Stomach (tissue), 4 donors: ENCODE results near the gene NRG3.

Experiments used
- CTCF ChIP-seq, 7 experiments: fragments of 450-650 bp in 4 of 7; fragments of 200-600 bp in 3 of 7; sonication (generic) in 3 of 7; IDR thresholded peaks; one replicate each; pipeline ENCODE4 v1.5.1; 2016 to 2019; ENCODE audit warnings: antibody characterized with exemption in 7 of 7, control low read depth in 2 of 7, mild to moderate bottlenecking in 1 of 7
- EP300 ChIP-seq: sonication (generic); formaldehyde crosslinking; IDR thresholded peaks from one replicate; pipeline ENCODE4 v1.6.1; 2017; ENCODE audit warnings: antibody characterized with exemption
- POLR2A ChIP-seq, 4 donors: fragments of 450-650 bp; IDR thresholded peaks; one replicate each; pipeline ENCODE4 v1.6.1; 2016; ENCODE audit warnings: antibody characterized with exemption in 4 of 4, control low read depth in 2 of 4, mild to moderate bottlenecking in 1 of 4, moderate library complexity in 1 of 4
- POLR2AphosphoS5 ChIP-seq, 3 donors: sonication (generic); formaldehyde crosslinking; IDR thresholded peaks; one replicate each; pipeline ENCODE4 v1.6.1; 2016; ENCODE audit warnings: antibody characterized with exemption in 3 of 3

- TF ChIP-seq POLR2A (IDR thresholded peaks at IDR 0.05) (no peak), CTCF (IDR thresholded peaks at IDR 0.05) (no peak), EP300 (no peak), POLR2AphosphoS5 (IDR thresholded peaks at IDR 0.05) (no peak)
Observed at GRCh38 chr10:82313401-82313800, 438.4 kb downstream of the NRG3 start.
